GM19023 (cell line): ENCODE measurements around the gene ZNF45.
"Not testable (repeated sequence)": the region's sequence is repeated elsewhere in the genome, so short reads cannot be mapped to it uniquely, and the experiment has no call there.

Source experiments
- ATAC-seq: cut with Tn5 transposase; IDR thresholded peaks from one replicate; pipeline ENCODE4 v1.9.1; 2021; ENCODE audit warnings: mild to moderate bottlenecking, moderate library complexity; ENCODE audit not compliant: unreplicated experiment

Gene ZNF45

GRCh38 chr19:43914051-43914450, 21.0 kb downstream of the ZNF45 start:
- no peak for ATAC-seq

DNA sequence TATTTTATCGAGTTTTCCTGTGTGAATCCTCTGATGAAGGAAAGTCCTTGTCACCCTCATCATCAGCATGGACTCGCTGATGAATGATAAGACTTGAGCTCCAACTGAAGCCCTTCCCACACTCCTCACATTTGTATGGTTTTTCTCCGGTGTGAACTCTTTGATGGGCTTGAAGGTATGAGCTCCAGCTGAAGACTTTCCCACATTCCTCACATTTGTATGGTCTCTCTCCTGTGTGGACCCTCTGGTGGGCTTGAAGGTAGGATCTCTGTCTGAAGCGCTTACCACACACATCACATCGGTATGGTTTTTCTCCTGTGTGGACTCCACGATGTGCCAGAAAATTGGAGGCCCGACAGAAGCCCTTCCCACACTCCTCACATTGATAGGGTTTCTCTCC, 21.7 kb downstream of the ZNF45 start:
- ATAC-seq: no peak

GRCh38 chr19:43910884-43911283, 24.2 kb downstream of the ZNF45 start:
- ATAC-seq: no peak

DNA sequence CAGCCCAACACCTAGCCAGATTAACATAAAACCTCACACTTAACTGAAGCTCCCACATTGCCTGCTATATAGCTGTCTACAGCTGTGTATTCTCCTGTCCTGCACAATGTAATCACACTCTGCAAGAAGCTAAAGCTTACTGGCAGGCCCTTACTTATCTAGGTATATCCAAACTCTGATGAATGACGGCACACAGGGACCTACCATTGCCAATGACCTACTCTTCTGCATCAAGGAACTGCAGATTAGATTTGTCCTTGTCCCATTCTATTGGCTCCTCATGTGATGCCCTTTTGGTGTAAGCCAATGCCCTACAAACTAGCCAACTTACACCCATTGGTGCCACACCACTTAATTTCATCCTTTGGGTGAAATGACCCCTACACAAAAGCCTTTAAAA, 26.4 kb downstream of the ZNF45 start:
- no peak for ATAC-seq

DNA sequence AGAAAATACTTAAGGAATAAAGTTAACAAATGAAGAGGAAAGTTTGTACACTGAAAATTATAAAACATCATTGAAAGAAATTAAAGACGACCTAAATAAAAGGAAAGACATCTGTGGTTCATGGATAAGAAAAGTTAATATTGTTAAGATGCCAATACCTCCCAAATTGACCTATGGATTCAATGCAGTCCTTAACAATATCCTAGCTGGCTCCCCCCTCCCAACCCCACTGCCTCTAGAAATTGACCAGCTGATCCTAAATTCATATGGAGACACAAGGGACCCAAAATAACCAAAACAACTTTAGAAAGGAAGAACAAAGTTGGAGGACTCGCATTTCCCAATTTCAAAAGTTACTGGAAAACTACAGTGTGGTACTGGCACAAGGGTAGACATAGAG, 28.3 kb downstream of the ZNF45 start:
- no peak for ATAC-seq

GRCh38 chr19:43905897-43906296, 29.2 kb downstream of the ZNF45 start:
- ATAC-seq: no peak

DNA sequence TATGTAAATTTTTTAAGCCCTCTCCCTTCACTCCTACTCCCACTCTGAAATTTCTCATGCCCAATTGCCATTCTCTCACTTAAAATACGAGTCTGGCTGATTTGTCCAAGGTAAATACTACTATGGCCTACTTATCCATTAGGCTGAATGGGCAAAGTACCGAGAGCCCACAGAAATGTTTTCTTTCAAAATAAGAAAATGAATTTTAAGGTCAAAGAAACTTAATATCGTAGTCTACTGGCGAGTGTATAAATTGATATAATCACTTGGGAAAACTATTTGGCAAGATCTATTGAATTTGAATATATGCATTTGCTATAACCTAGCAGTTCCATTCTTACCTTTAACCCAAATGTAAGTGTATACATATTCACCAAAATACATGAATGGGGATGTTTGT, 32.7 kb downstream of the ZNF45 start:
- no peak for ATAC-seq

DNA sequence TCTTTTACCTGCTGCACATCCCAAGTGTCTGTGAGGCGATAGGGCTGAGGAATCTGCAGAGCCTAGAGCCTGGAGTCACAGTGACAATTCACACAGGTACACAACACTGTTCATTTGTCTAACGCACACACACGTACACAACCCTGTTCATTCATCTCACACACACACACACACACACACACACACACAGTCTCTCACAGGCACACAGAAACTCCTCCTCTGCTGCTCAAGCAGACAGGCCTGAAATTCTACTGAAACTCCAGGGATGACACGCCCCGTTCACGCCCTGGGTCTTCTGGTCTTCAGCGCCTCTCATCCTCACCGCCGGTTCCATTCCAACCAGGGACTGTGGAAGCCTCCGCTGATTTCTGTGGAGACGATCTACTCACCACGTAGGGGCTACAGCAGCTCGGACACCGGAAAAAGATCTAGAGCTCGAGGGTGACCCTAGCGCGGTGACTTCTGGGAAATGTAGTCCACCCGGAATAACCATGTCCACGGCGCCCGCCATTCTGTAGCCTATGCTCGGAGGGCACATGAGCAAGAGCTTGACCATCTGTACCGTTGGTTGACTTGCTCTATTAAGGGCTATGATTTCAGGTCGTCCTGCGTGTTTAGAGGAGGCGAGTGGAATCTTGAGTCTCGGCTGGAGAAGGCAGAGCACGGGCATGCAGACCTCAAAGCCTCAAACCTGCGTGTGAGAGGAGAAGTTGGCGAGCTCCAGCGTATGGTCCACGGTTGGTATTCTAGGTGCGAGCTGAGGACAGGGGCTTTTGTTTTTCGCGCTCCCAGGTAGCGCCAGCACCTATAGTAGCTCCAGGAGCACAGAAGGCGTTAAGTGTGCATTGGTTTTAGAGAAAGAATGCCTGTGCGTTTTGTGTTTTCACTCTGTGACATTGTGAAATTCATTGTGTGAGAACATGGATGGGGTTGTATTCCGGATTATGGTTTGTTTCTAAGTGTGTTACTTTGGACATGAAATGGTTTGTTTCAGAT, 33.4 kb downstream of the ZNF45 start:
- ATAC-seq: peak; percentile 93

DNA sequence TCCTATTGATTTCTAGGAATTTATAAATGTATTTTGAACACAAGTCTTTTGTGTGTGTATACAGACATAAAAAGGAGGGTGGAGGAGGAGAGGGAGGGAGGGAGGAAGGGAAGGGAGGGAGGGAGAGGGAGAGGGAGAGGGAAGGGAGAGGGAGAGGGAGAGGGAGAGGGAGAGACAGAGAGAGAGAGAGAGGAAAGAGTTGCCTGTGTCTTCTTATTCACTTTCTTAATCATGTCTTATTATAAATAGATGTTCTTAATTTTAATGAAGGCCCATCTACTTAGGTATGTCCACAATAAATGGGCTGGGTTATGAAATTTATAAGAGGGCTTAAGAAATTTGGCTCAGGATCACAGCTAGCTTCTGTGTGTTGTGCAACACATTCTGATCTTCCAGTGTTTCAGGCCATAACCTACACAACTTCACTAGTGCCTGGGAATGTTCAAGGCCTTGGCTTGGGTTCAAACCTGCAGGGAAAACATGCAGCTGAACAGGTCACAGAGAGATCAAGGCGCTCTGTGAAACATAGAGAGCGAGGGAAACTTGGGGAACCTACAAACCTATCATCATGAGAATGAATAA, 39.3 kb downstream of the ZNF45 start:
- ATAC-seq: no peak

DNA sequence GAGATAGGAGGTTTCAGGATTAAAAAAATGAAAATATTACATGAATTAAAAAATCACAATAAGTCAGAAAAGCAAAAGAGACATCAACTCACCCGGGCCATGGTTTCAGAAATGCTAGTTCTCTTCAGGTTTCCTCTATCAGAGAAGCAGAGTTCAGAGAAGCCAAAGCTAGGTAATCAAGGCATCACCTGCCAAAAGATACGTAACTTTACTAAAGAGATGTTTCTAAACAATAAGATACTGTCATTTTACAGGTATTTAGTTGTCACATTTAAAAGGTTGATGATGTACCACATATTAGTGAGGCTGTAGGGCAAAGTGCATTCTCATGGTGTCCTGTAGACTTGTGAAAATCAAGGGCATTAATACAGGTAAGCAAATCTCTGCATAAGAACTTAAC, 51.2 kb downstream of the ZNF45 start, which contains the start of gene ZNF404:
TSS of gene ZNF404 (minus strand) at position 101 of the 400 bp plus-strand sequence.
- ATAC-seq: no peak

GRCh38 chr19:43880483-43880882, 54.6 kb downstream of the ZNF45 start:
- no peak for ATAC-seq

DNA sequence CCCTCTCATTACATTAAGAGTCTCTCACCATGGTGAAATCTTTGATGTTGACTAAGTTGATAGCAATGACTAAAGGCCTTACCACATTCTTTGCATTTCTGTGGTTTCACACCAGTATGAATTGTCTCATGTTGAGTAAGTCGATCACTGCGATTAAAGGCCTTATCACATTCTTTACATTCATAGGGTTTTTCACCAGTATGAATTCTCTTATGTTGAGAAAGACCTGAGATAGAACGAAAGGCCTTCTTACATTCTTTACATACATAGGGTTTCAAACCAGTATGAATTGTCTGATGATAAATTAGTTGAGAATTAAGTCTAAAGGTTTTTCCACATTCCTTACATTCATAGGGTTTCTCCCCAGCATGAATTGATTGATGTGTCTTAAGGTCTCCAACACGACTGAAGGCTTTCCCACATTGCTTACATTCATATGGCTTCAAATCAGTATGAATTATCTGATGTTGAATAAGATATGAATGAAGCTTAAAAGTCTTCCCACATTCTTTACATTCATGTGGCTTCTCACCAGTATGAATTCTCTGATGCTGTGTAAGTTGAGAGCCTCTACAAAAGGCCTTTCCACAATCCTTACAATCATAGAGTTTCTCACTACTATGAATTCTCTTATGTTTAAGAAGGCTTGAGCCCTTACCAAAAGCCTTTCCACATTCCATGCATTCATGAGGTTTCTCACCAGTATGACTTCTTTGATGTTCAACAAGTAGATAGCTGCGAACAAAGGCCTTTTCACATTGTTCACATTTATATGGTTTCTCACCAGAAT, 62.3 kb downstream of the ZNF45 start:
- no peak for ATAC-seq

DNA sequence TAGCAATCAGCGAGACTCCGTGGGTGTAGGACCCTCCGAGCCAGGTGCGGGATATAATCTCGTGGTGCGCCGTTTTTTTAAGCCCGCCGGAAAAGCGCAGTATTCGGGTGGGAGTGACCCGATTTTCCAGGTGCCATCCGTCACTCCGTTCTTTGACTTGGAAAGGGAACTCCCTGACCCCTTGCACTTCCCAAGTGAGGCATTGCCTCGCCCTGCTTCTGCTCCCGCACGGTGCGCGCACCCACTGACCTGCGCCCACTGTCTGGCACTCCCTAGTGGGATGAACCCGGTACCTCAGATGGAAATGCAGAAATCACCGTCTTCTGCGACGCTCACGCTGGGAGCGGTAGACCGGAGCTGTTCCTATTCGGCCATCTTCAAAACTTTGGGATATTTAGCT, 68.2 kb downstream of the ZNF45 start:
- ATAC-seq: not testable (repeated sequence)
